Small intestine (tissue), 7 donors: Measurements from ENCODE around the gene ZCCHC17. TPM values are rescaled to one million over a fixed set of nuclear protein-coding genes. Genes with fewer than 3 reads are reported as not detected.

ENCODE experiments used
- DNase-seq, 2 donors: peaks; one replicate each; pipeline versions ENCODE4 v3.0.0 to v3.0.0-alpha.2; 2013
- FAIRE-seq: peaks from 2 replicates; lab custom pipeline; 2012; peaks lifted over from hg19 to GRCh38; lab: Jason Lieb, UNC
- H3K27ac ChIP-seq, 3 donors: one replicate each; pipeline ENCODE4 v1.5.1; 2013; ENCODE audit warnings: low read length in 2 of 3, mild to moderate bottlenecking in 2 of 3, control low read depth in 1 of 3, inconsistent platforms in 1 of 3, low read depth in 1 of 3, moderate library complexity in 1 of 3
- H3K27me3 ChIP-seq, 3 donors: one replicate each; pipeline ENCODE4 v1.6.1; 2013; ENCODE audit warnings: low read length in 3 of 3, inconsistent platforms in 1 of 3; ENCODE audit not compliant: control insufficient read depth in 3 of 3, insufficient read depth in 3 of 3
- H3K36me3 ChIP-seq, 3 donors: one replicate each; pipeline ENCODE4 v1.6.1; 2013; ENCODE audit warnings: low read length in 3 of 3, inconsistent platforms in 1 of 3, low read depth in 1 of 3, mild to moderate bottlenecking in 1 of 3, moderate library complexity in 1 of 3; ENCODE audit not compliant: control insufficient read depth in 3 of 3, insufficient read depth in 2 of 3
- H3K4me1 ChIP-seq, 3 donors: one replicate each; pipeline ENCODE4 v1.6.1; 2013; ENCODE audit warnings: low read length in 2 of 3, inconsistent platforms in 1 of 3, low read depth in 1 of 3, mild to moderate bottlenecking in 1 of 3, moderate library complexity in 1 of 3; ENCODE audit not compliant: control insufficient read depth in 3 of 3, insufficient read depth in 2 of 3
- H3K4me3 ChIP-seq, 3 donors: one replicate each; pipeline ENCODE4 v1.5.1; 2013; ENCODE audit warnings: low read length in 3 of 3, control low read depth in 1 of 3, inconsistent platforms in 1 of 3, low read depth in 1 of 3, mild to moderate bottlenecking in 1 of 3, moderate library complexity in 1 of 3
- H3K9me3 ChIP-seq, 2 donors: one replicate each; pipeline ENCODE4 v1.6.1; 2013; ENCODE audit warnings: low read depth in 1 of 2, low read length in 1 of 2; ENCODE audit not compliant: control insufficient read depth in 2 of 2, insufficient read depth in 1 of 2
- WGBS, 3 donors: extraction: QIAGEN DNeasy Blood & Tissue Kit; methylation state at CpG; one replicate each; pipeline ENCODE4 v1.1.7; 2013; 5-methylcytosine and 5-hydroxymethylcytosine counted together
- polyA plus RNA-seq, 4 donors: library from polyadenylated mRNA; stranded (reverse) in 3 of 4; unstranded in 1 of 4; fragments of 200-250 nt in 3 of 4; fragments of 120-200 nt in 1 of 4; gene quantifications; one replicate each; pipeline versions ENCODE4 v1.2.1 to v1.2.3, GENCODE V29; 2013
- donor health status: healthy with polysubstance abuse.
- donor health status: control.
- donor health status: control.
- donor health status: Bipolar disorder and iron deficiency.
- donor health status: healthy.

ZCCHC17 gene
- polyA plus RNA-seq, 4 donors = 21.1 to 28.1 (median 24.5) TPM

- Histone ChIP-seq H3K36me3 (peaks cover 4 to 25% (median 6%) of the 10 kb centered on the region in 3 donors), H3K4me3 (no peak overlapping the region), H3K27ac (no peak overlapping the region), H3K9me3 (no peaks in the 10 kb centered on the region), H3K4me1 (no peaks in the 10 kb centered on the region), H3K27me3 (no peaks in the 10 kb centered on the region)
- DNase-seq (no peak), FAIRE-seq (no peak)
- 24 to 79% (median 44%) methylated on average over 1 of the region's 1 CpG for WGBS, 3 donors
Measured at GRCh38 chr1:31344503-31344902, 47.7 kb downstream of the ZCCHC17 start.

GRCh38 chr1:31345635-31346034 lies 48.8 kb downstream of the ZCCHC17 start:
- no peak overlapping the region for H3K27ac ChIP-seq
- no peak overlapping the region for H3K4me3 ChIP-seq
- DNase-seq (no peak), FAIRE-seq (no peak)
- peaks cover 2 to 20% (median 4%) of the 10 kb centered on the region in 3 donors for H3K36me3 ChIP-seq
- 88 to 94% (median 93%) methylated on average over 2 of the region's 2 CpGs for WGBS, 3 donors
- H3K9me3 ChIP-seq = no peaks in the 10 kb centered on the region
- H3K4me1 ChIP-seq = no peaks in the 10 kb centered on the region
- H3K27me3 ChIP-seq = no peaks in the 10 kb centered on the region

DNA sequence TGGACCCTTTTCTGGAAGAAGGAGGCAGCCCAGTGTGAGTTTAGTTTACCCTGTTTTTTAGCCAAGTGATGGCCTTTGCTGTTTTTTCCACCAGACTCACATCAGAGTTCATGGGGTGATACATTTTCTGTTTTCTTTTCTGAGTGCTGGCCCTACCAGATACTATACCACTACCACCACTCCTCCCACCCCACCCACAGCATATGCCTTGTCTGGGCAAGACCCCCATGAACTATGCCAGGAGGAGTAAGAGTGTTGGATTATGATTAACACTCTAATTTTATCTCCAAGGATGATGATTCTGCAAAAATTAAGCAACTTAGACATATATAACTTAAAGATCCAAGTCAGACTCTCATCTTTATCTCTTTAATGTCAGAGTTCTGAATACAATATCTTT lies 50.0 kb downstream of the ZCCHC17 start:
- FAIRE-seq (no peak), DNase-seq (no peak)
- Histone ChIP-seq H3K9me3 (no peaks in the 10 kb centered on the region), H3K27ac (no peak overlapping the region), H3K4me3 (no peak overlapping the region), H3K4me1 (no peaks in the 10 kb centered on the region), H3K27me3 (no peaks in the 10 kb centered on the region), H3K36me3 (peaks cover 2 to 25% (median 9%) of the 10 kb centered on the region in 3 donors)

DNA sequence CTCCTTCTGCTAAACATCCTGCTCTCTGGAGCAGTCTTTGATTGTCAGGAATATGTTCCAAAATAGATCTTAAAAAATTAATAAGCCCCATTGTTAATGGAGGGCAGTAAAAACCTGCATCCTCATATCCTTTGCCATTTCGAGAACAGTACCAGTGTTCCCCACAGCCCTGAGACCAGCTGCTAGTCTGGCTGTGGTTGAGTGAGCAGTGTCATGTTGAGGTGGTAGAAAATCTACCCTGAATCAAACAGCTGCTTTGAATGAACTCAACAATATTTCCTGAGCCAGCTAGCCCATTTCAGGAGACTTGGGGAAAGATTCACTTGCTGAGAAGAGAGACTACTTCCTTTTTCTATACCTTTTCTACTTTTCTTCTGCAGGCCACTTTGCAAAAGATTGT lies 51.6 kb downstream of the ZCCHC17 start:
- Histone ChIP-seq H3K4me3 (no peak overlapping the region), H3K27me3 (no peaks in the 10 kb centered on the region), H3K36me3 (peaks cover 2 to 29% (median 9%) of the 10 kb centered on the region in 3 donors), H3K9me3 (no peaks in the 10 kb centered on the region), H3K4me1 (no peaks in the 10 kb centered on the region), H3K27ac (no peak overlapping the region)
- WGBS, 3 donors = 93 to 96% (median 96%) methylated on average over 1 of the region's 1 CpG
- FAIRE-seq = no peak
- no peak for DNase-seq

DNA sequence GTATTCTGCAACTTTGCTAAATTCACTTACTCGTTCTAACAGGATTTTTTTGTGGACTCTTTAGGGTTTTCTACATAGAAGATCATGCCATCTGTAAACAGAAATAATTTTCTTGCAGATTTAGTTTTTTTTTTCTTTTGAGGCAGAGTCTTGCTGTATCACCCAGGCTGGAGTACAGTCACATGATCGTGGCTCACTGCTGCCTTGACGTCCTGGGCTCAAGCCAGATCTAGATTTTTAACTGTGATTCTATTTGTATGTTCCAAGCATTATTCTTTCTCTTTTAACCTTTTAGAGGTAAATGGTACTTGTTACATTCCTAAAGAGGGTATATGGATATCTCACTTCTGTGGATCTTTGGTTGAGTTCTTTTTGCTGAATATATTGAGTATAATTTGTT lies 57.5 kb downstream of the ZCCHC17 start:
- H3K4me3 ChIP-seq = no peak overlapping the region
- no peaks in the 10 kb centered on the region for H3K27me3 ChIP-seq
- no peak for FAIRE-seq
- 65 to 75% (median 73%) methylated on average over 3 of the region's 3 CpGs for WGBS, 3 donors
- H3K4me1 ChIP-seq = peaks cover 0 to 3% (median 0%) of the 10 kb centered on the region in 3 donors
- H3K27ac ChIP-seq = peak overlapping the region in 1 of 3 donors; percentile 34
- no peaks in the 10 kb centered on the region for H3K9me3 ChIP-seq
- DNase-seq = peak in 1 of 2 donors; percentile 41
- H3K36me3 ChIP-seq = peaks cover 0 to 16% (median 10%) of the 10 kb centered on the region in 3 donors

GRCh38 chr1:31356427-31356826 lies 59.6 kb downstream of the ZCCHC17 start:
- Histone ChIP-seq H3K4me1 (peaks cover 0 to 3% (median 0%) of the 10 kb centered on the region in 3 donors), H3K9me3 (no peaks in the 10 kb centered on the region), H3K4me3 (no peak overlapping the region), H3K27me3 (no peaks in the 10 kb centered on the region), H3K36me3 (peaks cover 3 to 16% (median 8%) of the 10 kb centered on the region in 3 donors), H3K27ac (no peak overlapping the region)
- FAIRE-seq (no peak), DNase-seq (no peak)
- WGBS, 3 donors = 94 to 98% (median 97%) methylated on average over 2 of the region's 2 CpGs

- no peak overlapping the region for H3K27ac ChIP-seq
- H3K36me3 ChIP-seq = peaks cover 2 to 39% (median 12%) of the 10 kb centered on the region in 3 donors
- H3K9me3 ChIP-seq = no peaks in the 10 kb centered on the region
- FAIRE-seq (no peak), DNase-seq (no peak)
- 97 to 98% (median 97%) methylated on average over 6 of the region's 6 CpGs for WGBS, 3 donors
- H3K4me1 ChIP-seq = peaks cover 0 to 3% (median 0%) of the 10 kb centered on the region in 3 donors
- no peak overlapping the region for H3K4me3 ChIP-seq
- no peaks in the 10 kb centered on the region for H3K27me3 ChIP-seq
Measured at GRCh38 chr1:31361607-31362006, 64.8 kb downstream of the ZCCHC17 start.

DNA sequence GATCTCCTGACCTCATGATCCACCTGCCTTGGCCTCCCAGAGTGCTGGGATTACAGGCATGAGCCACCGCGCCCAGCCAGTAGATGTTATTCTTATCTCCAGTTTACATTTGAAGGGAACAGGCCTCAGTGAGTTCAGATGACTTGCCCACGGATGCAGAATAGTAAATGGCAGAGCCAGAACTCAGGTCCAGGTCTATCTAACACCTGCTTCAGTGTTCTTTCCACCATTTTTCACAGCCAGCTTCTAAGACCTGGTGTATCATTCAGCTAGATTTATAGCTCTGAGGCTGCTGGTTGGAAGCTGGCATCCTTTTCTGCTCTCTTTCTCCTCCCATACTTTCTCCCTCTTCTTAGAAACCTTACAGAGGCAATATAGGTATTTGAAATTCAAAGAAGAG lies 65.2 kb downstream of the ZCCHC17 start:
- Histone ChIP-seq H3K9me3 (no peaks in the 10 kb centered on the region), H3K36me3 (peaks cover 2 to 42% (median 13%) of the 10 kb centered on the region in 3 donors), H3K4me3 (no peak overlapping the region), H3K4me1 (peaks cover 0 to 3% (median 0%) of the 10 kb centered on the region in 3 donors), H3K27me3 (no peaks in the 10 kb centered on the region), H3K27ac (no peak overlapping the region)
- WGBS, 3 donors = 92 to 93% (median 92%) methylated on average over 3 of the region's 3 CpGs
- DNase-seq = no peak
- no peak for FAIRE-seq
